K562 (cell line): ENCODE results near the gene DEPP1. TPM values are rescaled to one million over a fixed set of nuclear protein-coding genes. Genes with fewer than 3 reads are reported as not detected.

Experiments used
- ATAC-seq: fragments of 200-7000 bp; cut with Tn5 transposase; 3 replicates; pipeline ENCODE4 v1.9.1; 2020; ENCODE audit warnings: moderate library complexity
- BruUV-seq: library from RNA; stranded (reverse); fragments of 400-500 nt; replicated peaks from 2 replicates; lab custom pipeline; 2021; lab: Mats Ljungman, UMichigan
- CTCF ChIA-PET: fragments of 300-600 bp; formaldehyde crosslinking; extraction: SDS; loops from one replicate; lab custom pipeline; 2021; ENCODE audit warnings: low intra/inter-chr PET ratio; lab: Yijun Ruan, JAX
- POLR2A ChIA-PET: fragments of 300-600, 350-650 bp; sonication (Branson Sonifier 250); formaldehyde crosslinking; extraction: SDS; loops from one replicate; lab custom pipeline; 2021; ENCODE audit warnings: antibody characterized with exemption, inconsistent platforms; lab: Yijun Ruan, JAX
- DNase-seq, 4 experiments: peaks; one replicate each; pipeline versions ENCODE4 v3.0.0 to v3.0.0-alpha.2; 2011 to 2018; ENCODE audit warnings: low spot score in 3 of 4, mixed read lengths in 3 of 4; ENCODE audit errors: extremely low read depth in 1 of 4
- FAIRE-seq: peaks from 2 replicates; lab custom pipeline; 2011; peaks lifted over from hg19 to GRCh38; lab: Jason Lieb, UNC
- H2AFZ ChIP-seq: 2 replicates; pipeline ENCODE4 v1.6.0; 2011; ENCODE audit warnings: low read depth, low read length, control low read depth, inconsistent platforms
- H3K27ac ChIP-seq: fragments of 200-600 bp; 3 replicates; pipeline ENCODE4 v1.8.0; 2011; ENCODE audit warnings: low read depth, mild to moderate bottlenecking, control low read depth, inconsistent platforms, low read length, moderate library complexity, mixed read lengths; ENCODE audit errors: extremely low read depth
- H3K27me3 ChIP-seq, 2 experiments: fragments of 300-600 bp in 1 of 2; 2 replicates in 1 of 2; 3 replicates in 1 of 2; pipeline versions ENCODE4 v1.6.0 to v1.8.0; 2011; ENCODE audit warnings: inconsistent platforms in 2 of 2, low read length in 2 of 2, mild to moderate bottlenecking in 1 of 2, mixed read lengths in 1 of 2, moderate library complexity in 1 of 2; ENCODE audit not compliant: control insufficient read depth in 2 of 2, insufficient read depth in 2 of 2
- H3K36me3 ChIP-seq: fragments of 300-600 bp; 3 replicates; pipeline ENCODE4 v1.8.0; 2011; ENCODE audit warnings: mild to moderate bottlenecking, low read length, inconsistent platforms; ENCODE audit not compliant: control insufficient read depth, insufficient read depth
- H3K4me1 ChIP-seq, 2 experiments: fragments of 200-600 bp in 1 of 2; replicated peaks in 1 of 2; 2 replicates in 1 of 2; 3 replicates in 1 of 2; pipeline versions ENCODE4 v1.5.1 to v1.8.0; 2011; ENCODE audit warnings: inconsistent platforms in 2 of 2, low read length in 2 of 2, mild to moderate bottlenecking in 1 of 2, mixed read lengths in 1 of 2, moderate library complexity in 1 of 2; ENCODE audit not compliant: control insufficient read depth in 2 of 2, insufficient read depth in 2 of 2
- H3K4me2 ChIP-seq: 2 replicates; pipeline ENCODE4 v1.6.1; 2011; ENCODE audit warnings: low read length, control low read depth, inconsistent platforms, mixed read lengths; ENCODE audit not compliant: insufficient read depth
- H3K4me3 ChIP-seq: fragments of 200-600 bp; sonication (generic), shearing (Covaris generic); 2 replicates; pipeline ENCODE4 v1.5.1; 2016; ENCODE audit warnings: control low read depth, inconsistent platforms
- H3K79me2 ChIP-seq: fragments of 200-600 bp; 3 replicates; pipeline ENCODE4 v1.8.0; 2011; ENCODE audit warnings: low read length, inconsistent platforms; ENCODE audit not compliant: control insufficient read depth, insufficient read depth
- H3K9ac ChIP-seq, 2 experiments: 2 replicates each; pipeline versions ENCODE4 v1.6.0 to v1.6.1; 2011; ENCODE audit warnings: low read depth in 2 of 2, low read length in 2 of 2, control low read depth in 1 of 2, inconsistent platforms in 1 of 2, mild to moderate bottlenecking in 1 of 2, mixed read lengths in 1 of 2; ENCODE audit not compliant: insufficient read depth in 1 of 2
- H3K9me1 ChIP-seq: one replicate; pipeline ENCODE4 v1.6.0; 2011; ENCODE audit warnings: inconsistent platforms, mild to moderate bottlenecking, low read length, moderate library complexity; ENCODE audit not compliant: control insufficient read depth, insufficient read depth
- H3K9me3 ChIP-seq: replicated peaks from 2 replicates; pipeline ENCODE4 v1.5.1; 2011; ENCODE audit warnings: low read depth, low read length, inconsistent platforms; ENCODE audit not compliant: control insufficient read depth, insufficient read depth
- H4K20me1 ChIP-seq: replicated peaks from 2 replicates; pipeline ENCODE4 v1.6.1; 2011; ENCODE audit warnings: low read length, inconsistent platforms, mixed read lengths; ENCODE audit not compliant: control insufficient read depth, insufficient read depth
- ARHGAP35 ChIP-seq: fragments of 450-650 bp; IDR thresholded peaks from 2 replicates; pipeline ENCODE4 v1.6.1; 2018; ENCODE audit not compliant: partially characterized antibody
- ARID1B ChIP-seq: fragments of 450-650 bp; IDR thresholded peaks from 2 replicates; pipeline ENCODE4 v1.6.1; 2016; ENCODE audit warnings: antibody characterized with exemption, mild to moderate bottlenecking, inconsistent platforms
- FOXJ3 ChIP-seq: sonication (generic); formaldehyde crosslinking; IDR thresholded peaks from 2 replicates; pipeline ENCODE4 v1.4.0; 2020; ENCODE audit warnings: mild to moderate bottlenecking, missing genetic modification reagents
- FUS ChIP-seq: fragments of 200-400 bp; formaldehyde crosslinking; optimal IDR thresholded peaks from 2 replicates; pipeline ENCODE3; 2017; ENCODE audit warnings: low read depth, low read length
- HCFC1 ChIP-seq: IDR thresholded peaks from 2 replicates; pipeline ENCODE4 v1.6.1; 2012; ENCODE audit warnings: low read depth, low read length, improper control_type of control experiment
- PHF21A ChIP-seq: fragments of 450-650 bp; IDR thresholded peaks from 2 replicates; pipeline ENCODE4 v1.6.1; 2017; ENCODE audit warnings: low read depth, borderline replicate concordance
- RHOXF2B ChIP-seq: fragments of 250-450 bp; sonication (Bioruptor Pico); conservative IDR thresholded peaks from 2 replicates; pipeline ENCODE4 v1.5.1; 2021
- SIN3B ChIP-seq: fragments of 450-650 bp; IDR thresholded peaks from 2 replicates; pipeline ENCODE4 v1.6.1; 2017; ENCODE audit warnings: low read depth, mild to moderate bottlenecking, moderate library complexity
- SMAD1 ChIP-seq: fragments of 150-350 bp; IDR thresholded peaks from 2 replicates; pipeline ENCODE4 v1.6.1; 2014; ENCODE audit warnings: low read length, low read depth; ENCODE audit not compliant: partially characterized antibody
- STAT6 ChIP-seq: sonication (generic); formaldehyde crosslinking; IDR thresholded peaks from 2 replicates; pipeline ENCODE4 v1.8.1; 2023; ENCODE audit warnings: mild to moderate bottlenecking, missing genetic modification reagents
- TAF15 ChIP-seq: fragments of 200-400 bp; formaldehyde crosslinking; IDR thresholded peaks from 2 replicates; pipeline ENCODE4 v1.6.1; 2017; ENCODE audit warnings: mild to moderate bottlenecking, low read depth, low read length, moderate library complexity
- TCF3 ChIP-seq: sonication (generic); formaldehyde crosslinking; IDR thresholded peaks from 2 replicates; pipeline ENCODE4 v1.4.0; 2020; ENCODE audit warnings: mild to moderate bottlenecking, missing genetic modification reagents
- ZNF3 ChIP-seq: fragments of 250-450 bp; sonication (Bioruptor Pico); IDR thresholded peaks from 2 replicates; pipeline ENCODE4 v1.5.0; 2021; ENCODE audit warnings: mild to moderate bottlenecking, moderate library complexity
- ZNF324 ChIP-seq: fragments of 250-450 bp; sonication (Bioruptor Pico); IDR thresholded peaks from 2 replicates; pipeline ENCODE4 v1.4.0; 2020; ENCODE audit warnings: mild to moderate bottlenecking
- ZNF436 ChIP-seq: fragments of 250-450, 450-650 bp; sonication (Bioruptor Pico); formaldehyde crosslinking; IDR thresholded peaks from 2 replicates; pipeline ENCODE4 v1.7.0; 2020; ENCODE audit warnings: mild to moderate bottlenecking
- ZNF717 ChIP-seq: fragments of 250-450 bp; sonication (Bioruptor Pico); IDR thresholded peaks from 2 replicates; pipeline ENCODE4 v1.5.0; 2021
- whole genome bisulfite sequencing: fragments of 100-300 bp; shearing (Covaris generic); methylation state at CpG from one replicate; pipeline ENCODE4 v1.1.6; 2016; ENCODE audit warnings: low coverage, mixed read lengths; ENCODE audit not compliant: insufficient coverage; ENCODE audit errors: missing lambda C conversion rate; 5-methylcytosine and 5-hydroxymethylcytosine counted together
- in situ Hi-C: fragments of 300-500 bp; cut with MboI; formaldehyde crosslinking; loops from 4 replicates; pipeline ENCODE4 v1.15.0; 2018; ENCODE audit warnings: inconsistent platforms, mixed read lengths
- intact Hi-C: fragments of 100-400 bp; cut with micrococcal nuclease; formaldehyde crosslinking; loops from 2 replicates; pipeline ENCODE4 v1.14.2; 2022
- polyA plus RNA-seq, 8 experiments: library from polyadenylated mRNA; depleted of rRNA in 4 of 8; stranded (reverse) in 5 of 8; unstranded in 3 of 8; fragments of >200 nt; fragmentation: Nextera tagmentation in 2 of 8; fragmentation: Illumina TruSeq in 1 of 8; extraction: Ambion mirVana in 2 of 8; extraction: Trizol in 1 of 8; gene quantifications; 2 replicates each; pipeline versions ENCODE4 v1.2.1 to v1.2.3, GENCODE V29; 2011 to 2014; ENCODE audit warnings: inconsistent platforms in 1 of 8, missing spikeins in 1 of 8
- total RNA-seq, 7 experiments: library from RNA; depleted of rRNA in 6 of 7; stranded (reverse); fragments of >200 nt in 6 of 7; fragmentation: Illumina TruSeq in 2 of 7; extraction: Trizol in 2 of 7; gene quantifications; 2 replicates each; pipeline versions ENCODE4 v1.2.1 to v1.2.3, GENCODE V29; 2011 to 2021; ENCODE audit warnings: low replicate concordance in 1 of 7
- TF ChIP-seq, protein P1 (sequence below), 2 experiments: IDR thresholded peaks; 2 replicates each; pipeline ENCODE4 v1.6.1; 2011; ENCODE audit warnings: borderline replicate concordance in 1 of 2, control low read depth in 1 of 2, low read depth in 1 of 2, low read length in 1 of 2, mild to moderate bottlenecking in 1 of 2, mixed read lengths in 1 of 2, moderate library complexity in 1 of 2; ENCODE audit not compliant: insufficient read depth in 1 of 2, insufficient read length in 1 of 2, poor library complexity in 1 of 2, severe bottlenecking in 1 of 2; ENCODE audit errors: extremely low read depth in 1 of 2
- TF ChIP-seq, protein P2 (sequence below): sonication (generic); IDR thresholded peaks from 2 replicates; pipeline ENCODE4 v1.6.1; 2016

The DEPP1 gene
- total and polyA plus RNA-seq, 9 of the 15 experiments (the other 6 are each of a cell fraction or from before 2014, with no cell fraction given), result 0.04 to 0.54 (median 0.20) TPM; not detected in 1

DNA sequence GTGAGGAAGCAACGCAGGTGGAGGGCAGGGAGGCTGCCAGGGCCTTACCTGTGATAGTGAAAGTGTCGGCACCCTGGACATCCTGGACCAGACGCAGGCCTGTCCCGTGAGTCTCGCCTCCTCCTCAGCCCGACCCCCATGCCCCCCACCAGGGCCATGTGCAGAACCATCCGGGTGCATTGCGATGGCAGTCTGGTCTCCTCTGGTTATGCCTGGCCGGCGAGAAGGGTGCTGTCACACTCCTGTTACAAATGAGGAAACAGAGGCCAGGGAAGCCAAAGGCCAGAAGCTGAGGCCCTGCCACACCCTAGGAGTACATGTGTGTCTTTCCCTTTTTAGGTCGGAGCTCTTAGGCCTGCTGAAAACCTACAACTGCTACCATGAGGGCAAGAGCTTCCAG is 7.2 kb downstream of the DEPP1 start:
- ATAC-seq, result no peak
- H3K4me3 ChIP-seq, result no peak overlapping the region
- no peak overlapping the region for H2AFZ ChIP-seq
- no peak overlapping the region for H3K27ac ChIP-seq
- in situ Hi-C loops (no loop called here), intact Hi-C loops (no loop called here)
- H4K20me1 ChIP-seq, result no peaks in the 10 kb centered on the region
- no peak for DNase-seq
- H3K4me2 ChIP-seq, result no peak overlapping the region
- ChIA-PET CTCF (no interaction called here), POLR2A (no interaction called here)
- 0 out of 4 replicates have a peak overlapping the region, but pooled peaks of 1 of the 2 experiments have one; percentile 8 for H3K9ac ChIP-seq
- H3K4me1 ChIP-seq, result peaks cover 12 to 24% of the 10 kb centered on the region in 2 experiments
- 29% methylated on average over 11 of the region's 11 CpGs for WGBS
- no peaks in the 10 kb centered on the region for H3K36me3 ChIP-seq
- H3K79me2 ChIP-seq, result no peaks in the 10 kb centered on the region
- FAIRE-seq, result no peak
- no peaks in the 10 kb centered on the region for H3K9me1 ChIP-seq
- H3K9me3 ChIP-seq, result no peaks in the 10 kb centered on the region
- no TSS peak for BruUV-seq
- H3K27me3 ChIP-seq, result peaks cover 0 to 19% of the 10 kb centered on the region in 2 experiments; a peak in 2 of 5 replicates
- TF ChIP-seq RHOXF2B (CRISPR knock-in tag) (no peak), STAT6 (CRISPR knock-in tag) (no peak), FUS (no peak), HCFC1 (no peak), ZNF717 (no peak), ZNF436 (no peak), FOXJ3 (CRISPR knock-in tag) (no peak), SIN3B (no peak), TCF3 (no peak), ARID1B (no peak), PHF21A (no peak), ARHGAP35 (no peak), TAF15 (no peak), SMAD1 (no peak), ZNF324 (CRISPR knock-in tag) (no peak), ZNF3 (no peak)
- TF ChIP-seq, protein P1, sequence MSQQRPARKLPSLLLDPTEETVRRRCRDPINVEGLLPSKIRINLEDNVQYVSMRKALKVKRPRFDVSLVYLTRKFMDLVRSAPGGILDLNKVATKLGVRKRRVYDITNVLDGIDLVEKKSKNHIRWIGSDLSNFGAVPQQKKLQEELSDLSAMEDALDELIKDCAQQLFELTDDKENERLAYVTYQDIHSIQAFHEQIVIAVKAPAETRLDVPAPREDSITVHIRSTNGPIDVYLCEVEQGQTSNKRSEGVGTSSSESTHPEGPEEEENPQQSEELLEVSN (IDR thresholded peaks at IDR 0.05; ENCODE audit: borderline replicate concordance in 1 of 2, extremely low read depth in 1 of 2, insufficient read depth in 1 of 2, insufficient read length in 1 of 2, low read depth in 1 of 2, low read length in 1 of 2, poor library complexity in 1 of 2, severe bottlenecking in 1 of 2), result no peak
- TF ChIP-seq, protein P2, sequence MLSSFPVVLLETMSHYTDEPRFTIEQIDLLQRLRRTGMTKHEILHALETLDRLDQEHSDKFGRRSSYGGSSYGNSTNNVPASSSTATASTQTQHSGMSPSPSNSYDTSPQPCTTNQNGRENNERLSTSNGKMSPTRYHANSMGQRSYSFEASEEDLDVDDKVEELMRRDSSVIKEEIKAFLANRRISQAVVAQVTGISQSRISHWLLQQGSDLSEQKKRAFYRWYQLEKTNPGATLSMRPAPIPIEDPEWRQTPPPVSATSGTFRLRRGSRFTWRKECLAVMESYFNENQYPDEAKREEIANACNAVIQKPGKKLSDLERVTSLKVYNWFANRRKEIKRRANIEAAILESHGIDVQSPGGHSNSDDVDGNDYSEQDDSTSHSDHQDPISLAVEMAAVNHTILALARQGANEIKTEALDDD, result no peak
